Lower leg skin (tissue), 4 donors: Measurements from ENCODE around the gene CLTCL1. TPM values are rescaled to one million over a fixed set of nuclear protein-coding genes. Genes with fewer than 3 reads are reported as not detected.
"Not testable (repeated sequence)": the region's sequence is repeated elsewhere in the genome, so short reads cannot be mapped to it uniquely, and the experiment has no call there.

Experiments used
- DNase-seq, 2 donors: peaks; one replicate each; pipeline ENCODE4 v3.0.0-alpha.2; 2019; ENCODE audit warnings: low spot score in 2 of 2
- H3K4me3 ChIP-seq: fragments of 200-600 bp; sonication (generic); 2 replicates; pipeline ENCODE4 v1.5.1; 2017; ENCODE audit warnings: mild to moderate bottlenecking, low read depth; ENCODE audit not compliant: poor library complexity, severe bottlenecking
- POLR2A ChIP-seq, 2 donors: fragments of 450-650 bp; IDR thresholded peaks; one replicate each; pipeline ENCODE4 v1.6.1; 2016 to 2017; ENCODE audit warnings: antibody characterized with exemption in 2 of 2, mild to moderate bottlenecking in 1 of 2, moderate library complexity in 1 of 2
- WGBS, 2 donors: methylation state at CpG; one replicate each; pipeline ENCODE4 v1.1.5; 2018; 5-methylcytosine and 5-hydroxymethylcytosine counted together
- intact Hi-C: fragments of 100-400 bp; cut with DNase I; formaldehyde crosslinking; loops from one replicate; pipeline ENCODE4 v1.15.0; 2023; ENCODE audit warnings: low total_unique reads
- total RNA-seq, 4 donors: library from RNA; depleted of rRNA; stranded (reverse); fragments of >200 nt; gene quantifications; one replicate each; pipeline ENCODE4 v1.1.0, GENCODE V29; 2016
- TF ChIP-seq, protein P1 (sequence below), 3 donors: fragments of 450-650 bp; IDR thresholded peaks; one replicate each; pipeline ENCODE4 v1.5.1; 2016; ENCODE audit warnings: antibody characterized with exemption in 3 of 3, mild to moderate bottlenecking in 3 of 3, moderate library complexity in 2 of 3

The CLTCL1 gene
- total RNA-seq, 4 donors from 2014 or later = 4.0 to 9.6 (median 7.6) TPM

- no peak for DNase-seq
- H3K4me3 ChIP-seq = no peak overlapping the region
- WGBS, 2 donors = 97 to 99% methylated on average over 2 of the region's 2 CpGs
- intact Hi-C loops = no loop called here
- TF ChIP-seq, protein P1, sequence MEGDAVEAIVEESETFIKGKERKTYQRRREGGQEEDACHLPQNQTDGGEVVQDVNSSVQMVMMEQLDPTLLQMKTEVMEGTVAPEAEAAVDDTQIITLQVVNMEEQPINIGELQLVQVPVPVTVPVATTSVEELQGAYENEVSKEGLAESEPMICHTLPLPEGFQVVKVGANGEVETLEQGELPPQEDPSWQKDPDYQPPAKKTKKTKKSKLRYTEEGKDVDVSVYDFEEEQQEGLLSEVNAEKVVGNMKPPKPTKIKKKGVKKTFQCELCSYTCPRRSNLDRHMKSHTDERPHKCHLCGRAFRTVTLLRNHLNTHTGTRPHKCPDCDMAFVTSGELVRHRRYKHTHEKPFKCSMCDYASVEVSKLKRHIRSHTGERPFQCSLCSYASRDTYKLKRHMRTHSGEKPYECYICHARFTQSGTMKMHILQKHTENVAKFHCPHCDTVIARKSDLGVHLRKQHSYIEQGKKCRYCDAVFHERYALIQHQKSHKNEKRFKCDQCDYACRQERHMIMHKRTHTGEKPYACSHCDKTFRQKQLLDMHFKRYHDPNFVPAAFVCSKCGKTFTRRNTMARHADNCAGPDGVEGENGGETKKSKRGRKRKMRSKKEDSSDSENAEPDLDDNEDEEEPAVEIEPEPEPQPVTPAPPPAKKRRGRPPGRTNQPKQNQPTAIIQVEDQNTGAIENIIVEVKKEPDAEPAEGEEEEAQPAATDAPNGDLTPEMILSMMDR (IDR thresholded peaks at IDR 0.05) = no peak
- no peak for TF ChIP-seq POLR2A (IDR thresholded peaks at IDR 0.05)
Measured at GRCh38 chr22:19266547-19267086, 24.9 kb downstream of the CLTCL1 start.

DNA sequence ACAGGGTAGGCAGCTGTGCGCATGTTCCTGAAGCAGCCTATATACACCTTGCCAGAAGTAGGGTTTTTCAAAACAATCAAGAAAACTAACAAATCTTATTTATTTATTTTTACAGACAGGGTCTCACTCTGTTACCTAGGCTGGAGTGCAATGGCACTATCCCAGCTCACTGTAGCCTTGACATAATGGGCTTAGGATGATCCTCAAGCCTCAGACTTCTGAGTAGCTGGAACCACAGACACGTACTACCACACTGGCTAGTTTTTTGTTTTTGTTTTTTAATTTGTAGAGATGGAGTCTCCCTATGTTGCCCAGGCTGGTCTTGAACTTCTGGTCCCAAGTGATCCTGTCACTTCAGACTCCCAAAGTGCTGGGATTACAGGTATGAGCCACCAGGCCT is 25.7 kb downstream of the CLTCL1 start:
- intact Hi-C loops = no loop called here
- WGBS, 2 donors = 90 to 95% methylated on average over 2 of the region's 2 CpGs
- no peak for TF ChIP-seq POLR2A (IDR thresholded peaks at IDR 0.05)
- TF ChIP-seq, protein P1 (IDR thresholded peaks at IDR 0.05) = no peak
- H3K4me3 ChIP-seq = no peak overlapping the region
- DNase-seq = no peak

- H3K4me3 ChIP-seq = no peak overlapping the region
- TF ChIP-seq, protein P1 (IDR thresholded peaks at IDR 0.05) = no peak
- no peak for TF ChIP-seq POLR2A (IDR thresholded peaks at IDR 0.05)
- intact Hi-C loops = no loop called here
- no peak for DNase-seq
- WGBS, 2 donors = 80 to 93% methylated on average over 6 of the region's 6 CpGs
Measured at GRCh38 chr22:19260804-19261203, 30.7 kb downstream of the CLTCL1 start.

DNA sequence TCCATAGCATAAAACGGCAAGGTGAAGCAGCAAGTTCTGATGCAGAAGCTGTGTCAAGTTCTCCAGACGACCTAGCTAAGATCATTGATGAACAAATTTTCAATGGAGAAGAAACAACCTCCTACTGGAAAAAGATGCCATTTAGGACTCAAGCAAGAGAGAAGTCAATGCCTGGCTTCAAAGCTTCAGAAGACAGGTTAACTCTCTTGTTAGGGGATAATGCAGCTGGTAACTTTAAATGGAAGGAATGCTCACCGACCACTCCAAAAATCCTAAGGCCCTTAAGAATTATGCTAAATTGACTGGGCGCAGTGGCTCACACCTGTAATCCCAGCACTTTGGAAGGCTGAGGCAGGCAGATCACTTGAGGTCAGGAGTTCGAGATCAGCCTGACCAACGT is 31.3 kb downstream of the CLTCL1 start:
- DNase-seq = no peak
- H3K4me3 ChIP-seq = no peak overlapping the region
- 80 to 82% methylated on average over 6 of the region's 6 CpGs for WGBS, 2 donors
- intact Hi-C loops = no loop called here
- no peak for TF ChIP-seq POLR2A (IDR thresholded peaks at IDR 0.05)
- TF ChIP-seq, protein P1 (IDR thresholded peaks at IDR 0.05) = no peak

DNA sequence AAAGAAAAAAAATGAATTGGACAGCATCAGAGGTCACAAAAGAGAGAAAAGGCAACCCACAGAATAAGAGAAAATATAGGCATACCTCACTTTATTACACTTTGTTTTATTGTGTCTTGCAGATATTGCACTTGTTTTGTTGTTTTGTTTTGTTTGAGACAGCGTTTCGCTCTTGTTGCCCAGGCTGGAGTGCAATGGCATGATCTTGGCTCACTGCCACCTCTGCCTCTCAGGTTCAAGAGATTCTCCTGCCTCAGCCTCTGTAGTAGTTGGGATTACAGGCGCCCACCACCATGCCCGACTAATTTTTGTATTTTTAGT is 32.6 kb downstream of the CLTCL1 start:
- DNase-seq, intact Hi-C loops, H3K4me3 ChIP-seq: not testable (repeated sequence)
- WGBS, 2 donors = 96 to 98% methylated on average over 4 of the region's 4 CpGs

GRCh38 chr22:19258371-19258770 is 33.1 kb downstream of the CLTCL1 start:
- TF ChIP-seq, protein P1 (IDR thresholded peaks at IDR 0.05) = no peak
- TF ChIP-seq POLR2A (IDR thresholded peaks at IDR 0.05) = no peak
- intact Hi-C loops = no loop called here
- no peak for DNase-seq
- 96 to 98% methylated on average over 7 of the region's 7 CpGs for WGBS, 2 donors
- H3K4me3 ChIP-seq = no peak overlapping the region

GRCh38 chr22:19256362-19256761 is 35.2 kb downstream of the CLTCL1 start:
- intact Hi-C loops, H3K4me3 ChIP-seq, DNase-seq: not testable (repeated sequence)
- WGBS, 2 donors = 97 to 99% methylated on average over 8 of the region's 8 CpGs
